H1 (cell line): ENCODE measurements around the gene B9D1. TPM values are rescaled to one million over a fixed set of nuclear protein-coding genes. Genes with fewer than 3 reads are reported as not detected.

Experiments used
- CTCF ChIA-PET: fragments of 300-600 bp; sonication (Branson Sonifier 250); formaldehyde crosslinking; loops from one replicate; lab custom pipeline; 2021; ENCODE audit not compliant: partially characterized antibody; lab: Charles Lee
- POLR2A ChIA-PET: fragments of 300-600 bp; sonication (Branson Sonifier 250); formaldehyde crosslinking; loops from one replicate; lab custom pipeline; 2021; ENCODE audit warnings: inconsistent platforms; ENCODE audit not compliant: partially characterized antibody; lab: Charles Lee
- DNase-seq, 2 experiments: peaks; one replicate each; pipeline versions ENCODE4 v3.0.0 to v3.0.0-alpha.2; 2010 to 2022; ENCODE audit warnings: low spot score in 2 of 2, low read depth in 1 of 2, mixed read lengths in 1 of 2
- FAIRE-seq: peaks from 2 replicates; lab custom pipeline; 2011; peaks lifted over from hg19 to GRCh38; lab: Jason Lieb, UNC
- H2AFZ ChIP-seq: 2 replicates; pipeline ENCODE4 v1.8.1; 2012; ENCODE audit warnings: low read length, inconsistent platforms
- H2AK5ac ChIP-seq: 2 replicates; pipeline ENCODE4 v1.6.1; 2013; ENCODE audit warnings: low read depth, low read length
- H2BK120ac ChIP-seq: replicated peaks from 2 replicates; pipeline ENCODE3; 2013; ENCODE audit warnings: low read depth, low read length, inconsistent platforms
- H2BK12ac ChIP-seq: 2 replicates; pipeline ENCODE4 v1.6.1; 2013; ENCODE audit warnings: low read depth, low read length
- H2BK15ac ChIP-seq: 2 replicates; pipeline ENCODE4 v1.6.1; 2013; ENCODE audit warnings: low read length
- H2BK20ac ChIP-seq: 2 replicates; pipeline ENCODE4 v1.6.1; 2013; ENCODE audit warnings: low read length
- H2BK5ac ChIP-seq: 2 replicates; pipeline ENCODE4 v1.6.1; 2013; ENCODE audit warnings: low read depth, low read length
- H3K14ac ChIP-seq: 2 replicates; pipeline ENCODE4 v1.6.1; 2013; ENCODE audit warnings: inconsistent platforms; ENCODE audit not compliant: insufficient read length
- H3K18ac ChIP-seq: 2 replicates; pipeline ENCODE4 v1.6.1; 2013; ENCODE audit warnings: low read length; ENCODE audit errors: extremely low read depth
- H3K23ac ChIP-seq: 2 replicates; pipeline ENCODE4 v1.6.1; 2013; ENCODE audit warnings: inconsistent platforms; ENCODE audit not compliant: insufficient read length
- H3K23me2 ChIP-seq: 2 replicates; pipeline ENCODE4 v1.6.1; 2013; ENCODE audit warnings: low read depth, low read length
- H3K27ac ChIP-seq: 2 replicates; pipeline ENCODE4 v1.6.1; 2011; ENCODE audit warnings: low read depth, low read length, inconsistent platforms
- H3K27me3 ChIP-seq, 4 experiments: replicated peaks in 1 of 4; 1 replicate in 1 of 4; 2 replicates in 3 of 4; pipeline versions ENCODE4 v1.6.1 to v1.8.1; 2011 to 2013; ENCODE audit warnings: low read length in 3 of 4, mild to moderate bottlenecking in 3 of 4, inconsistent platforms in 2 of 4, mixed read lengths in 2 of 4, moderate library complexity in 1 of 4; ENCODE audit not compliant: control insufficient read depth in 3 of 4, insufficient read depth in 3 of 4; ENCODE audit errors: extremely low read depth in 1 of 4
- H3K36me3 ChIP-seq, 4 experiments: 2 replicates each; pipeline versions ENCODE4 v1.6.1 to v1.8.1; 2011 to 2013; ENCODE audit warnings: mild to moderate bottlenecking in 4 of 4, low read length in 3 of 4, moderate library complexity in 2 of 4, control low read depth in 1 of 4, inconsistent platforms in 1 of 4; ENCODE audit not compliant: insufficient read depth in 4 of 4, control insufficient read depth in 2 of 4
- H3K4ac ChIP-seq: replicated peaks from 2 replicates; pipeline ENCODE3; 2013; ENCODE audit warnings: low read length, low read depth, mixed read lengths, inconsistent platforms; ENCODE audit not compliant: insufficient read length
- H3K4me1 ChIP-seq, 4 experiments: replicated peaks in 1 of 4; 1 replicate in 1 of 4; 2 replicates in 3 of 4; pipeline versions ENCODE4 v1.6.1 to v1.8.1; 2011 to 2013; ENCODE audit warnings: low read length in 3 of 4, inconsistent platforms in 2 of 4, mixed read lengths in 1 of 4; ENCODE audit not compliant: insufficient read depth in 4 of 4, control insufficient read depth in 3 of 4
- H3K4me2 ChIP-seq, 2 experiments: 2 replicates each; pipeline versions ENCODE4 v1.6.1 to v1.8.1; 2011 to 2013; ENCODE audit warnings: low read depth in 2 of 2, low read length in 2 of 2, control low read depth in 1 of 2, inconsistent platforms in 1 of 2, mild to moderate bottlenecking in 1 of 2; ENCODE audit not compliant: insufficient read depth in 1 of 2
- H3K4me3 ChIP-seq, 4 experiments: fragments of 200-600, 300-600 bp in 1 of 4; sonication (generic), shearing (Covaris generic), sonication (Bioruptor Twin) in 1 of 4; 2 replicates each; pipeline versions ENCODE4 v1.5.1 to v1.8.1; 2011 to 2016; ENCODE audit warnings: low read length in 4 of 4, low read depth in 3 of 4, control low read depth in 2 of 4, inconsistent platforms in 2 of 4, mild to moderate bottlenecking in 2 of 4, mixed read lengths in 1 of 4, moderate library complexity in 1 of 4; ENCODE audit not compliant: insufficient read depth in 2 of 4; ENCODE audit errors: extremely low read depth in 1 of 4
- H3K56ac ChIP-seq: replicated peaks from 2 replicates; pipeline ENCODE3; 2013; ENCODE audit warnings: low read depth, mild to moderate bottlenecking, mixed read lengths, low read length, inconsistent platforms; ENCODE audit not compliant: insufficient read length
- H3K79me1 ChIP-seq: 2 replicates; pipeline ENCODE4 v1.6.1; 2013; ENCODE audit warnings: low read depth, low read length, control low read depth
- H3K79me2 ChIP-seq, 2 experiments: 2 replicates each; pipeline versions ENCODE4 v1.6.1 to v1.8.1; 2012 to 2013; ENCODE audit warnings: low read length in 2 of 2, mild to moderate bottlenecking in 2 of 2, inconsistent platforms in 1 of 2; ENCODE audit not compliant: insufficient read depth in 2 of 2, control insufficient read depth in 1 of 2
- H3K9ac ChIP-seq, 4 experiments: replicated peaks in 1 of 4; 1 replicate in 1 of 4; 2 replicates in 3 of 4; pipeline versions ENCODE4 v1.6.1 to v1.8.1; 2011 to 2013; ENCODE audit warnings: low read depth in 3 of 4, low read length in 3 of 4, control low read depth in 2 of 4, mild to moderate bottlenecking in 2 of 4, moderate library complexity in 2 of 4, inconsistent platforms in 1 of 4; ENCODE audit errors: extremely low read depth in 1 of 4
- H3K9me3 ChIP-seq, 2 experiments: 2 replicates each; pipeline versions ENCODE4 v1.6.1 to v1.8.1; 2012 to 2013; ENCODE audit warnings: mild to moderate bottlenecking in 2 of 2, moderate library complexity in 2 of 2, control low read depth in 1 of 2, inconsistent platforms in 1 of 2, low read depth in 1 of 2, low read length in 1 of 2, mixed read lengths in 1 of 2; ENCODE audit not compliant: insufficient read depth in 2 of 2
- H4K20me1 ChIP-seq, 2 experiments: replicated peaks in 1 of 2; 2 replicates each; pipeline versions ENCODE3 to v1.8.1; 2011 to 2013; ENCODE audit warnings: inconsistent platforms in 2 of 2, low read length in 2 of 2, mild to moderate bottlenecking in 1 of 2; ENCODE audit not compliant: insufficient read depth in 2 of 2, control insufficient read depth in 1 of 2
- H4K5ac ChIP-seq: 2 replicates; pipeline ENCODE4 v1.6.1; 2013; ENCODE audit warnings: low read length, low read depth, mixed read lengths, inconsistent platforms; ENCODE audit not compliant: insufficient read length
- H4K8ac ChIP-seq: 2 replicates; pipeline ENCODE4 v1.8.0; 2013; ENCODE audit warnings: mild to moderate bottlenecking, moderate library complexity, low read length, inconsistent platforms; ENCODE audit not compliant: insufficient read depth; ENCODE audit errors: extremely low read depth
- H4K91ac ChIP-seq: replicated peaks from 2 replicates; pipeline ENCODE3; 2013; ENCODE audit warnings: low read length, mixed read lengths, inconsistent platforms; ENCODE audit not compliant: insufficient read length
- WGBS, 2 experiments: shearing (Covaris generic) in 1 of 2; methylation state at CpG; one replicate each; pipeline versions ENCODE4 v1.1.6 to v1.1.7; 2013 to 2015; ENCODE audit warnings: low lambda C conversion rate in 2 of 2, mixed read lengths in 2 of 2, inconsistent platforms in 1 of 2, low coverage in 1 of 2, missing lambda C conversion rate in 1 of 2; ENCODE audit not compliant: insufficient replicate concordance in 2 of 2, insufficient coverage in 1 of 2, insufficient read length in 1 of 2; ENCODE audit errors: extremely low coverage in 1 of 2, missing lambda C conversion rate in 1 of 2; 5-methylcytosine and 5-hydroxymethylcytosine counted together
- polyA plus RNA-seq, 7 experiments: library from polyadenylated mRNA; depleted of rRNA in 3 of 7; stranded (reverse) in 5 of 7; unstranded in 2 of 7; fragments of >200 nt in 5 of 7; fragments of 200-250 nt in 2 of 7; gene quantifications; 1 replicate in 5 of 7; 2 replicates in 1 of 7; 4 replicates in 1 of 7; pipeline versions ENCODE4 v1.2.1 to v1.2.3, GENCODE V29; 2011 to 2013; ENCODE audit warnings: missing spikeins in 2 of 7, mixed read lengths in 2 of 7
- total RNA-seq: library from RNA; stranded (reverse); fragmentation: NEBNext Ultra II Directional; extraction: Animal tissue kit (Norgen Biotek cat#: 25700); gene quantifications from 2 replicates; pipeline ENCODE4 v1.2.1, GENCODE V29; 2021

The B9D1 gene
- total and polyA plus RNA-seq, 2 of the 8 experiments (the other 6 are each of a cell fraction or from before 2014, with no cell fraction given): 24.6 to 65.7 TPM

- Histone ChIP-seq H2BK12ac (no peak overlapping the region), H3K4me3 (no peak overlapping the region), H2BK5ac (no peak overlapping the region), H3K79me2 (no peaks in the 10 kb centered on the region), H2BK15ac (no peak overlapping the region), H3K9ac (no peak overlapping the region), H3K36me3 (peaks cover 0 to 3% (median 0%) of the 10 kb centered on the region in 4 experiments; a peak in 4 of 8 replicates), H3K9me3 (no peaks in the 10 kb centered on the region), H3K56ac (no peak overlapping the region), H3K23ac (no peak overlapping the region), H2AK5ac (no peak overlapping the region), H2BK20ac (no peak overlapping the region), H4K5ac (no peak overlapping the region), H3K4me2 (no peak overlapping the region), H2BK120ac (no peak overlapping the region), H3K4me1 (peaks cover 0 to 4% (median 0%) of the 10 kb centered on the region in 4 experiments; a peak in 2 of 7 replicates), H2AFZ (no peak overlapping the region), H4K91ac (no peak overlapping the region), H3K79me1 (peaks cover 18% of the 10 kb centered on the region), H3K18ac (no peak overlapping the region), H3K4ac (no peak overlapping the region), H3K14ac (no peak overlapping the region), H3K27me3 (no peaks in the 10 kb centered on the region), H3K23me2 (no peaks in the 10 kb centered on the region), H4K20me1 (peaks cover 6 to 32% of the 10 kb centered on the region in 2 experiments), H3K27ac (no peak overlapping the region), H4K8ac (no peak overlapping the region)
- ChIA-PET CTCF (interaction anchor here (1.4 to 3.1 kb wide), 6 partner anchors 13 to 46 kb away, joined by 4 to 15 read pairs (median 6); no protein-coding TSS in a partner anchor), POLR2A (interaction anchor here (1.2 kb wide), 1 partner anchor 10 kb away, joined by 3 read pairs; no protein-coding TSS in a partner anchor)
- FAIRE-seq: no peak
- no peak for DNase-seq
- 88% methylated on average over 5 of the region's 5 CpGs; no CpG with 5 or more reads in 1 of the 2 experiments for WGBS, 2 experiments
Measured at GRCh38 chr17:19305256-19305655, 57.3 kb downstream of the B9D1 start.
